Measurements from ENCODE around the gene NELL1. TPM values are rescaled to one million over a fixed set of nuclear protein-coding genes. Genes with fewer than 3 reads are reported as not detected.

Gene NELL1
- total and polyA plus RNA-seq, 2 experiments from 2014 or later, result 1.6 TPM; not detected in 1

DNA sequence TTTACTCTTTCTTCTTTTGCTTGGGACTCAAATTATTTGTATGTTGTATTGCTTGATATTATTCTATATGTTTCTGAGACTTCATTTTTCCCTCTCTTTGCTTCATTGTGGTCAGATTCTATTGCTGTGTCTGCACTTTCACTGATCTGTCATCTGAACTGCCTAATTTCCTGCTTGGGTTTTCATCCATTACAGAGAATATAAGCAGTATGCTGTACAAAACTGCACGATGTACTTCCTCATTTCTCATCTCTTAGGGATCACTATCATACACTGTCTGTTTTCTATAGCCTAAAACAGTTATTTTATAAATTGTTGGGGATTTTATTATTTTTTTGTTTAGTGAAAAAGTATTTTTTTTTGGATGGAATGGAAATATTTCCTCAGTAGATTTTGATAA is 786.8 kb downstream of the NELL1 start (continued):
- no peak for TF ChIP-seq REST (IDR thresholded peaks at IDR 0.05; ENCODE audit: unreplicated experiment)

GRCh38 chr11:21460082-21460481 is 790.7 kb downstream of the NELL1 start:
- no peaks in the 10 kb centered on the region for H3K36me3 ChIP-seq (ENCODE audit: insufficient read depth)
- H3K4me2 ChIP-seq, result no peak overlapping the region
- DNase-seq (ENCODE audit: low spot score), result no peak
- H3K4me3 ChIP-seq, result no peak overlapping the region
- H3K27ac Mint-ChIP-seq, result no peak overlapping the region
- no peaks in the 10 kb centered on the region for H3K9me3 Mint-ChIP-seq
- H3K79me2 ChIP-seq (replicated peaks; ENCODE audit: insufficient read depth), result no peaks in the 10 kb centered on the region
- TF ChIP-seq JUNB (IDR thresholded peaks at IDR 0.05; ENCODE audit: unreplicated experiment), result no peak
- H2AFZ ChIP-seq, result no peak overlapping the region
- H3F3A ChIP-seq (replicated peaks; ENCODE audit: low read depth), result no peaks in the 10 kb centered on the region
- H4K20me1 ChIP-seq (replicated peaks; ENCODE audit: insufficient read depth), result no peaks in the 10 kb centered on the region
- H3K9me2 ChIP-seq (ENCODE audit: insufficient read depth), result 0 out of 2 replicates have a peak, but pooled peaks cover 4% of the 10 kb centered on the region
- H3K27me3 Mint-ChIP-seq (ENCODE audit: insufficient read depth, low read depth, poor library complexity), result no peaks in the 10 kb centered on the region
- H3K27me3 ChIP-seq (ENCODE audit: insufficient read depth), result no peaks in the 10 kb centered on the region
- no peaks in the 10 kb centered on the region for H3K4me1 Mint-ChIP-seq
- H3K4me3 Mint-ChIP-seq, result no peak overlapping the region
- no peak overlapping the region for H3K27ac ChIP-seq (ENCODE audit: low read depth)
- no peaks in the 10 kb centered on the region for H3K36me3 Mint-ChIP-seq (ENCODE audit: low read depth)
- no peaks in the 10 kb centered on the region for H3K4me1 ChIP-seq (ENCODE audit: insufficient read depth)
- no peak for ATAC-seq

DNA sequence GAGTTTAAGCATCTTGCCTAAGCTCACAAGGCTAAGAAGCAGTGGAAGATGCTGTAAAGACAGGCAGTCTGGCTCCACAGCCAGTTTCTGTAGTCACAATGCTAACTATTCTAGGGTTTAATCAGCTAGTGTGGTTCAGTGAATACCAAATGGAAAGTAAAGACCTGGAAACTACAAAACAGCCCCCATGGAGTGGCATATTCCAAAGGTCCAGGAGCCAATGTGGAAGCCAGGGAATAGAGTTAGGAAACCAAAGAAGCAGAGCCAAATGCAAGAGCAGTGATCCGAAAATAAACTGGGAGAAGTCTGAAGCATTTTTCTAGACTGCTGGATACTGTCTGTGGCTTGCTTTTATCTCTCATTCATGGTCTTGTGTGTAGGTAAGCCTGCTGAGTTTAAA is 792.3 kb downstream of the NELL1 start:
- ATAC-seq (no peak), DNase-seq (ENCODE audit: low spot score) (no peak)
- H3K27ac ChIP-seq (ENCODE audit: low read depth), result no peak overlapping the region
- Mint-ChIP-seq H3K27me3 (ENCODE audit: insufficient read depth, low read depth, poor library complexity) (no peaks in the 10 kb centered on the region), H3K27ac (no peak overlapping the region), H3K4me1 (peaks cover 6% of the 10 kb centered on the region), H3K4me3 (no peak overlapping the region), H3K9me3 (no peaks in the 10 kb centered on the region), H3K36me3 (ENCODE audit: low read depth) (no peaks in the 10 kb centered on the region)
- H3K9me2 ChIP-seq (ENCODE audit: insufficient read depth), result 0 out of 2 replicates have a peak, but pooled peaks cover 4% of the 10 kb centered on the region
- no peaks in the 10 kb centered on the region for H3K4me1 ChIP-seq (ENCODE audit: insufficient read depth)
- no peaks in the 10 kb centered on the region for H3K36me3 ChIP-seq (ENCODE audit: insufficient read depth)
- no peaks in the 10 kb centered on the region for H4K20me1 ChIP-seq (replicated peaks; ENCODE audit: insufficient read depth)
- H3F3A ChIP-seq (replicated peaks; ENCODE audit: low read depth), result no peaks in the 10 kb centered on the region
- no peaks in the 10 kb centered on the region for H3K27me3 ChIP-seq (ENCODE audit: insufficient read depth)
- H2AFZ ChIP-seq, result no peak overlapping the region
- no peaks in the 10 kb centered on the region for H3K79me2 ChIP-seq (replicated peaks; ENCODE audit: insufficient read depth)
- no peak overlapping the region for H3K4me3 ChIP-seq
- H3K4me2 ChIP-seq, result no peak overlapping the region
- TF ChIP-seq STAT1 (IDR thresholded peaks at IDR 0.05; ENCODE audit: unreplicated experiment) (no peak), ETS1 (IDR thresholded peaks at IDR 0.05) (no peak), REST (IDR thresholded peaks at IDR 0.05; ENCODE audit: unreplicated experiment) (no peak), POLR2AphosphoS5 (IDR thresholded peaks at IDR 0.05; ENCODE audit: low read depth) (no peak), EZH2 (IDR thresholded peaks at IDR 0.05; ENCODE audit: low read depth, unreplicated experiment) (no peak)

Data from GM23338 (cell line).